D721Med (cell line): ENCODE data around the gene IGDCC3.

Source experiments
- DNase-seq: peaks from one replicate; pipeline ENCODE4 v3.0.0; 2011; ENCODE audit warnings: low spot score; ENCODE audit not compliant: insufficient read length
- FAIRE-seq: peaks from 2 replicates; lab custom pipeline; 2011; peaks lifted over from hg19 to GRCh38; lab: Jason Lieb, UNC
- TF ChIP-seq, protein P1 (sequence below): IDR thresholded peaks from 2 replicates; pipeline ENCODE4 v1.5.1; 2012; ENCODE audit warnings: mild to moderate bottlenecking, control low read depth; ENCODE audit not compliant: insufficient read depth; ENCODE audit errors: missing control alignments

Gene IGDCC3

DNA sequence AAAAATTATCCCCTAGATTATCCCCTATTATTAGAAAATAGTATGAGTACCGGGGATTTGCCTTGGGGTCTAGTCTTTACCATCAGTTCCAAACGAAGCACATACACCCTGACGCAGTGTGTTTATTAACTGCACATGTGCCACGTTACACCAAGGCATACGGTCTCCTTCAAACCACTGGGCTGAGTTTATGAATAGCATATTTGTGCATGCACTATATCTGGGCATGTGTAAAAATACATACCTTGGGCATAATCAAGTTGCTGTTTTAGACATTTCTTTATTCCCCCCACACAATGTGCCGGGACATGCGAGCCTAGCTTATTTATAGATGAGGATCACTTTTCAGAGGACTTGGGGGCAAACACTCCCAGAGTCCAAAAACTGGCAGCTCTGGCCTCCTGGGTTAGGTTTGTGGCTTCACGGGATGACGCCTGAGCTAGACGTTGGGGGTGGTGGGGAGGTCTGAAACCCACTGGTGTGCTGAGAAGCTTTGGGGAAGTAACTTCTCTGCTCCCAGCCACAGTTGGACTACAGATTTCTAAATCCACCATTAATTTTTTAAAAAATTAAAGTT lies 28.7 kb upstream of the IGDCC3 start:
- TF ChIP-seq, protein P1, sequence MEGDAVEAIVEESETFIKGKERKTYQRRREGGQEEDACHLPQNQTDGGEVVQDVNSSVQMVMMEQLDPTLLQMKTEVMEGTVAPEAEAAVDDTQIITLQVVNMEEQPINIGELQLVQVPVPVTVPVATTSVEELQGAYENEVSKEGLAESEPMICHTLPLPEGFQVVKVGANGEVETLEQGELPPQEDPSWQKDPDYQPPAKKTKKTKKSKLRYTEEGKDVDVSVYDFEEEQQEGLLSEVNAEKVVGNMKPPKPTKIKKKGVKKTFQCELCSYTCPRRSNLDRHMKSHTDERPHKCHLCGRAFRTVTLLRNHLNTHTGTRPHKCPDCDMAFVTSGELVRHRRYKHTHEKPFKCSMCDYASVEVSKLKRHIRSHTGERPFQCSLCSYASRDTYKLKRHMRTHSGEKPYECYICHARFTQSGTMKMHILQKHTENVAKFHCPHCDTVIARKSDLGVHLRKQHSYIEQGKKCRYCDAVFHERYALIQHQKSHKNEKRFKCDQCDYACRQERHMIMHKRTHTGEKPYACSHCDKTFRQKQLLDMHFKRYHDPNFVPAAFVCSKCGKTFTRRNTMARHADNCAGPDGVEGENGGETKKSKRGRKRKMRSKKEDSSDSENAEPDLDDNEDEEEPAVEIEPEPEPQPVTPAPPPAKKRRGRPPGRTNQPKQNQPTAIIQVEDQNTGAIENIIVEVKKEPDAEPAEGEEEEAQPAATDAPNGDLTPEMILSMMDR, result no peak
- FAIRE-seq, result no peak
- no peak for DNase-seq

DNA sequence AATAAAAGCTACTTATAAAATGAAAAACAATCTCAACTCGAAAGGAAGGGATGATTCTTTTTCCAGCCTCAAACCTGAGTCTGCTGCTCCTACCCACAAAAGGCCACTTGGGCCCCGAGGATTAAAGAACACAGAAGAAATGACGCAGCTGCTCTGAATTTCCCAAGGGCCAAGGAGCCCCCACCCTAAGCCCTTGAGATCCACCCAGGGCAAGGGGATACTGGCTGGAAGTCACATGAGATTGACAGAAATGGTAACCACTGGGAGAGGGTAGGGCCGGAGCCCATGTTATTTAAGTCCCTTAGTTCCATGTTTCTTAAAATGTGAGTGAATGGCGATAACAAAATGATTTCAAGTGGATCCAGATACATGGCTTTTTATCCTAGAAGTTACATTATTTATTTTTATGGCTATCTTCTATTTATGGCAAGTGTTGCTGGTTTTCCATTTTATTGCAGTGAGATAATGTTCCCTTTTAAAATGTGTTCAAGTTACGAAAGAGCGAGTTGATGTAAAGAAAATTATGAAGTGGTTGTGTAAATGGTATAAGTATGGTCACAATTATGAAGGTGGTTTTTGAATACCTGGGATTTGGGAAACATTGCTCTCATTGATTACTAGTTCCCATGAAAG lies 28.1 kb upstream of the IGDCC3 start:
- TF ChIP-seq, protein P1, result no peak
- FAIRE-seq (no peak), DNase-seq (no peak)

DNA sequence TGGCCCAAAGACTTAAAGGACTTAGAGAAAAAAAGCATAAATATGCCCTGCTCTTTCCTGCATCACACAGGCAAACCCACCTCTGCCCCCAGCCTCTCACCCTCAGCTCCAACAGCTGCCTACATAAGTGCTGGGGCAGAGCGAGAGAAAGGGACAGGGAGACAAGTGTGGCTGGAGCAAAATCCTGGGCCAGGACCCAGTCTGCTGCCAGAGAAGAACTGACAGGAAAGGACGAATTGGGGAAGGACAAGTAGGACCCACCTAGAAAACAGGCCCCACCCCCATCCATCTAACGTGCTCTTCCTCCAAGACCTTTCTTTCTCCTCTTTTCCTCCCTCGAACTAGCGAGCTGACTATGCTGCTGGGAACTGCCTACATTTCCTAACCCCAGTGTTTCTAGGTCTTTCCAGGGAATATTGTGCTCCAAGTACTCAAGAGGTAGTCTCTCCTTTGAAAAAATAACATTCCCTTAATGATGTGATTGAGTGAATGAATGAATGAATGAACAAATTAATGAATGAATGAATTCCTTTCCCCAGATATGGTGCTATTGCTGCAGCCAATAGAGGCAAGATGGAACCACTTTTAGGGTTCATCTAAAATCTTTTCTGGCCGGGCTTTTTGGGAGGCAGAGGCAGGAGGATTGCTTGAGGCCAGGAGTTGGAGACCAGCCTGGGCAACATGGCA lies 26.5 kb upstream of the IGDCC3 start:
- FAIRE-seq (no peak), DNase-seq (no peak)
- TF ChIP-seq, protein P1, result no peak

DNA sequence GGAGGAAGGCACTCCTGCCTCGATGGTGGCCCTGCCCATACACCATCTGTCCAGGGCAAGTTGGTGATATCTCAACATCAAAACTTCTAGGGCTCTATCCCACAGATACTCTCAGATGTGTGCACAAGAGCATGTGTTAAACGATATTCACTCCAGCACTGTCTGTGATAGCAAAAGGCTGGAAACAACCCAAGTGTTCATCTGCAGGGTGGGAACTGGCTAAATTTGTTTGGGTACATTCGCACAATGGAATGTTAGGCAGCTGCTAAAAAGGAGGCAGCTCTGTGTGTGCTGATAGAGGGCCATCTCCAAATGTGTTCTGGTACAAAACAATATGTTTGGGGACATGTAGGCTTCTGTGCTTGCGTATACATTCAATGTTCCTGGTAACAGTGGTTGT lies 25.2 kb upstream of the IGDCC3 start:
- TF ChIP-seq, protein P1, result no peak
- FAIRE-seq (no peak), DNase-seq (no peak)

DNA sequence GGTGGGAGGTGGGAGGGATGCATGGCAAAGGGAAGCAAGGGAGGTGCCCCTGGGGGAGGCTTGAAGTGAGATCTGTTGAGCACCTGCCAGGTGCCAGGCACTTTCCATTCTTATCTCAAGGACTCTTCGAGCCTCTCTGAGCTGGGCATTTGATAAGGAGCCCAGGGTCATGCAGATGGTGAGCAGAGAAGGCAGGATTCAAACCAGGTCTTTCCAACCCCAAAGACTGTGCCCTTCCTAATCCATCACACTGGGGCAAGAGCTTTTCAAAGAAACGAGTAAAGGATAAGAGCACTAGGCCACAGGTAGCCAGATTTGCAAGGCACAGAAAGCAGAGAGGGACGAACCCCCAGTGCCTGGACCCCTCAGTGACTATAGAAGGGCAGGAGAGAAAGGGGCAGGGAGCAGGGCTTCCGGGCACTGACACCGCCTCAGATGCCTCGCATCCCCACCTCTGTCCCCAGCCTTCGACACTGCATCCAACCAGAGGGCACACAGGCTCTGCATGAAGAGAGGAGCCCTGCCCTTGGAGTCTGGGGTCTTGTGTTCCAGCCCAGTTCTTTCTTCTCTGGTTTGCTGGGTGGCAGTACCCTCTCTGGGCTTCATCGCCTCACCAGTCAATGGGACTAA lies 23.9 kb upstream of the IGDCC3 start:
- FAIRE-seq (no peak), DNase-seq (no peak)
- TF ChIP-seq, protein P1, result no peak

DNA sequence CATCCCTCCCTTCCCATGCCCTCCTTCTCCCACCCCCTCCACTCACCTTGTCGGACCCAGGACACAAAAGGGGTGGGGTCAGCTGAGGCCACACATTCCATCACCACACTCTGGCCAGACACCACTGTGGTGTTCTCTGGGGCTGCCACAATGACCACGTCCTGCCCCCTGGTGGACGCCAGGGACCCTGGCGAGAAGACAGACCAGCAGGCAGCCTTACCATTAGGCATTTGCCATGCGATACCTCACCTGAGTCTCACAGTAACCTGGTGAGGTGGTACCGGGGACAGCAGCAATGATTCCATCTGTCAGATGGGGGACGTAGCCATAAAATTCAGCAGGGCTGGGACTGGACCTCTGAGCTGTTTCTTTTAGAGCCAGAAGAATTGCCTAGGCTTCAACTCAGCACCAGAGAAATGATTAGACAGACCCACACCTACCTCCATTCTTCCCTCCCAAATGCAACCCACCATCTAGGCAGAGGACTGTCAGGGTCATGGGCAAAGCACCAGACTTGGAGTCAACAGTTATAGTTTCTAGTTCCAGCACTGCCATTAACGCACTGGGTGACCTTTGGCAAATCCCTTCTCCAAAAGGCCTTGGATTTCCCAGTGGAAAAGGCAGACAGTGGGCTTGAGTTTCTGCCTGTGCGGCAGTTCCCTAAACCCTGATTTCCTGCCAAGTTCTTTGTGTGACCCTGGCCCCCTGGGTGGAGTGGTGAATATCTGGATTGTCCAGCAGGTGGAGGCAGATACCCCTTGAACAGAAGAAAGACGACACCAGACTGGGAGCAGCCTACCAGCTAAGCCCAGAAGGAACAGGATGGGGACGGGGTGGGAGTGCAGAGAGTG lies 23.2 kb upstream of the IGDCC3 start:
- FAIRE-seq, result no peak
- TF ChIP-seq, protein P1, result peak; percentile 90
- DNase-seq, result peak; percentile 98
